CD14-positive monocyte (primary cell): ENCODE measurements around the gene SCN8A. TPM values are rescaled to one million over a fixed set of nuclear protein-coding genes. Genes with fewer than 3 reads are reported as not detected.
A peak's percentile ranks its signal among the peaks of the same experiment; 100 is the strongest.

Experiments
- DNase-seq, 3 donors: peaks; one replicate each; pipeline ENCODE4 v3.0.0-alpha.2; 2011 to 2022
- H2AFZ ChIP-seq: 2 replicates; pipeline ENCODE4 v1.6.0; 2012; ENCODE audit warnings: mild to moderate bottlenecking, low read depth, low read length, inconsistent platforms; ENCODE audit not compliant: insufficient read depth, poor library complexity, severe bottlenecking
- H3K27ac ChIP-seq, 2 donors: 1 replicate in 1 of 2; 2 replicates in 1 of 2; pipeline ENCODE4 v1.5.1; 2012 to 2013; ENCODE audit warnings: low read length in 2 of 2, control low read depth in 1 of 2, inconsistent platforms in 1 of 2, low read depth in 1 of 2, mild to moderate bottlenecking in 1 of 2
- H3K27me3 ChIP-seq, 2 donors: one replicate each; pipeline versions ENCODE4 v1.6.0 to v1.6.1; 2011 to 2013; ENCODE audit warnings: low read length in 2 of 2; ENCODE audit not compliant: control insufficient read depth in 2 of 2, insufficient read depth in 2 of 2
- H3K36me3 ChIP-seq, 2 donors: replicated peaks in 1 of 2; 1 replicate in 1 of 2; 2 replicates in 1 of 2; pipeline versions ENCODE4 v1.5.1 to v1.6.1; 2012 to 2013; ENCODE audit warnings: low read length in 2 of 2, control low read depth in 1 of 2, inconsistent platforms in 1 of 2, mild to moderate bottlenecking in 1 of 2; ENCODE audit not compliant: insufficient read depth in 2 of 2, control insufficient read depth in 1 of 2
- H3K4me1 ChIP-seq, 2 donors: 1 replicate in 1 of 2; 2 replicates in 1 of 2; pipeline versions ENCODE4 v1.5.1 to v1.6.1; 2012 to 2013; ENCODE audit warnings: low read length in 2 of 2, control low read depth in 1 of 2, inconsistent platforms in 1 of 2, mild to moderate bottlenecking in 1 of 2, moderate library complexity in 1 of 2; ENCODE audit not compliant: insufficient read depth in 2 of 2, control insufficient read depth in 1 of 2
- H3K4me2 ChIP-seq: replicated peaks from 2 replicates; pipeline ENCODE3; 2012; ENCODE audit warnings: low read length, moderate library complexity, mild to moderate bottlenecking; ENCODE audit not compliant: poor library complexity, severe bottlenecking; ENCODE audit errors: extremely low read depth
- H3K4me3 ChIP-seq, 3 experiments: fragments of 200-600 bp in 1 of 3; sonication (generic) in 1 of 3; replicated peaks in 1 of 3; 1 replicate in 2 of 3; 2 replicates in 1 of 3; pipeline ENCODE4 v1.5.1; 2011 to 2013; ENCODE audit warnings: low read length in 3 of 3, mild to moderate bottlenecking in 3 of 3, control low read depth in 2 of 3, low read depth in 2 of 3, inconsistent platforms in 1 of 3, moderate library complexity in 1 of 3
- H3K79me2 ChIP-seq: 2 replicates; pipeline ENCODE4 v1.6.0; 2012; ENCODE audit warnings: mild to moderate bottlenecking, control low read depth, inconsistent platforms, low read length, moderate library complexity; ENCODE audit not compliant: insufficient read depth
- H3K9ac ChIP-seq: 2 replicates; pipeline ENCODE4 v1.6.0; 2017; ENCODE audit warnings: low read length, mild to moderate bottlenecking; ENCODE audit not compliant: insufficient read depth, poor library complexity, severe bottlenecking
- H3K9me3 ChIP-seq, 2 donors: replicated peaks in 1 of 2; 1 replicate in 1 of 2; 2 replicates in 1 of 2; pipeline versions ENCODE4 v1.5.1 to v1.6.1; 2012 to 2013; ENCODE audit warnings: low read length in 2 of 2, control low read depth in 1 of 2; ENCODE audit not compliant: control insufficient read depth in 1 of 2, insufficient read depth in 1 of 2
- H4K20me1 ChIP-seq: 2 replicates; pipeline ENCODE4 v1.6.0; 2012; ENCODE audit warnings: mild to moderate bottlenecking, low read length, control low read depth, moderate library complexity; ENCODE audit not compliant: insufficient read depth
- H3K27ac Mint-ChIP-seq, 7 donors: one replicate each; pipeline ENCODE4 v1.8.0; 2020; ENCODE audit warnings: mild to moderate bottlenecking in 7 of 7, mixed read lengths in 7 of 7, moderate library complexity in 6 of 7, inconsistent platforms in 2 of 7
- H3K27me3 Mint-ChIP-seq, 3 donors: one replicate each; pipeline ENCODE4 v1.8.0; 2021 to 2022; ENCODE audit warnings: low read depth in 3 of 3, mild to moderate bottlenecking in 3 of 3, mixed read lengths in 3 of 3, moderate library complexity in 3 of 3, inconsistent platforms in 1 of 3
- H3K36me3 Mint-ChIP-seq, 2 donors: one replicate each; pipeline ENCODE4 v1.8.0; 2020; ENCODE audit warnings: mixed read lengths in 2 of 2, inconsistent platforms in 1 of 2, mild to moderate bottlenecking in 1 of 2
- H3K4me1 Mint-ChIP-seq: one replicate; pipeline ENCODE4 v1.8.0; 2020; ENCODE audit warnings: mild to moderate bottlenecking, mixed read lengths
- H3K4me3 Mint-ChIP-seq, 2 donors: one replicate each; pipeline ENCODE4 v1.8.0; 2020; ENCODE audit warnings: mild to moderate bottlenecking in 2 of 2, mixed read lengths in 2 of 2, moderate library complexity in 1 of 2
- H3K9me3 Mint-ChIP-seq, 7 donors: one replicate each; pipeline ENCODE4 v1.8.0; 2020 to 2022; ENCODE audit warnings: mixed read lengths in 7 of 7, mild to moderate bottlenecking in 6 of 7, moderate library complexity in 6 of 7, inconsistent platforms in 2 of 7
- WGBS: methylation state at CpG from one replicate; pipeline ENCODE4 v1.1.5; 2013; ENCODE audit warnings: missing lambda C conversion rate; ENCODE audit not compliant: insufficient coverage; 5-methylcytosine and 5-hydroxymethylcytosine counted together
- intact Hi-C, 2 donors: fragments of 100-400 bp; cut with micrococcal nuclease; formaldehyde crosslinking; loops; one replicate each; pipeline versions ENCODE4 v1.15.0 to v1.15.1; 2023
- polyA plus RNA-seq, 3 donors: library from polyadenylated mRNA; depleted of rRNA in 1 of 3; unstranded in 2 of 3; stranded (reverse) in 1 of 3; fragments of 300-500 nt in 2 of 3; fragments of >200 nt in 1 of 3; fragmentation: Illumina TruSeq in 2 of 3; gene quantifications; 1 replicate in 2 of 3; 2 replicates in 1 of 3; pipeline ENCODE4 v1.2.3, GENCODE V29; 2012 to 2021
- TF ChIP-seq, protein P1 (sequence below): fragments of 200-600 bp; IDR thresholded peaks from one replicate; pipeline ENCODE4 v1.8.0; 2022; ENCODE audit warnings: antibody characterized with exemption, mild to moderate bottlenecking

Gene SCN8A
- polyA plus RNA-seq, 3 donors, result 0.03 TPM; not detected in 2

DNA sequence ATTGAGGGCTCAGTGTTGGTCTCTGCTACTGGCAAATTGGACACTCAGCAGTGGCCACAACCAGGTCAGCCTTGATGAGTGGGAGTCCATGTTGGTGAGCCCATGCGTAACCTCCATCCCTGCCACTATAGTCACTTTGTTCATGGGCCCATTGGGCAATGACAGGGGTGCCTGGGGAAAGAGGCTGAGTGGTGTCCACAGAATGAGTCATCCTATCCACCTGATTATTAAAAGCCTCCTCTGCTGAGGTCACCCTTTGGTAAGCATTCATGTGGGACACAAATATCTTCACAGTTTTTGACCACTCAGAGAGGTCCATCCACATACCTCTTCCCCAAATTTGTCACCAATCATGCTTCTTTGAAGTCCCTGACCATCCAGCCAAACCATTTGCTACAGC, 207.5 kb downstream of the SCN8A start:
- Histone ChIP-seq H3K9ac (no peak overlapping the region), H3K27me3 (no peaks in the 10 kb centered on the region), H3K4me1 (no peaks in the 10 kb centered on the region), H3K4me3 (no peak overlapping the region), H3K36me3 (no peaks in the 10 kb centered on the region), H3K9me3 (no peaks in the 10 kb centered on the region), H3K79me2 (no peaks in the 10 kb centered on the region), H3K27ac (no peak overlapping the region), H2AFZ (no peak overlapping the region), H4K20me1 (no peaks in the 10 kb centered on the region), H3K4me2 (no peak overlapping the region)
- TF ChIP-seq, protein P1, sequence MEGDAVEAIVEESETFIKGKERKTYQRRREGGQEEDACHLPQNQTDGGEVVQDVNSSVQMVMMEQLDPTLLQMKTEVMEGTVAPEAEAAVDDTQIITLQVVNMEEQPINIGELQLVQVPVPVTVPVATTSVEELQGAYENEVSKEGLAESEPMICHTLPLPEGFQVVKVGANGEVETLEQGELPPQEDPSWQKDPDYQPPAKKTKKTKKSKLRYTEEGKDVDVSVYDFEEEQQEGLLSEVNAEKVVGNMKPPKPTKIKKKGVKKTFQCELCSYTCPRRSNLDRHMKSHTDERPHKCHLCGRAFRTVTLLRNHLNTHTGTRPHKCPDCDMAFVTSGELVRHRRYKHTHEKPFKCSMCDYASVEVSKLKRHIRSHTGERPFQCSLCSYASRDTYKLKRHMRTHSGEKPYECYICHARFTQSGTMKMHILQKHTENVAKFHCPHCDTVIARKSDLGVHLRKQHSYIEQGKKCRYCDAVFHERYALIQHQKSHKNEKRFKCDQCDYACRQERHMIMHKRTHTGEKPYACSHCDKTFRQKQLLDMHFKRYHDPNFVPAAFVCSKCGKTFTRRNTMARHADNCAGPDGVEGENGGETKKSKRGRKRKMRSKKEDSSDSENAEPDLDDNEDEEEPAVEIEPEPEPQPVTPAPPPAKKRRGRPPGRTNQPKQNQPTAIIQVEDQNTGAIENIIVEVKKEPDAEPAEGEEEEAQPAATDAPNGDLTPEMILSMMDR, result no peak
- intact Hi-C loops, result no loop called here
- WGBS, result no CpG with 5 or more reads among the region's 1 CpG
- Mint-ChIP-seq H3K27me3 (peaks cover 1 to 2% (median 1%) of the 10 kb centered on the region in 3 donors), H3K27ac (no peak overlapping the region), H3K4me1 (no peaks in the 10 kb centered on the region), H3K4me3 (no peak overlapping the region), H3K9me3 (no peaks in the 10 kb centered on the region), H3K36me3 (no peaks in the 10 kb centered on the region)
- peak in 1 of 3 donors; percentile 30 for DNase-seq

DNA sequence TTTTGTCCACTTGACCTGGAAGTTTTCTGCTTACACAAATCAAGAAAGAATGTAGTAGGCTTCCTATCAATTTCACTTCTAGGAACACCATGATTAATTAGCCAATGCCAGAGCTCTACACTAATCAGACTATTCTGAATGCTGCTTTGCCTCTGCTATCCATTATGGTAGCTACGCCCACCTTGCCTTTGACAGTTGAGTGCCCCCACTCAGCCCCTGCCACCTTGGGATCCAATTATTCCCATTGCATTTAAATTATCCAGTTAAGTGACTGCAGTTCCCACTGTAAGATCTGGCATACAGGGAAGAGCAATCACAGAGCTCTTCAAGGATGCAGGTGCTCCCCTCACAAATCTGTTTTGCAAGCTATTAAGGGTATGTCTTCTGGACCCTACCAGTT, 210.0 kb downstream of the SCN8A start:
- Mint-ChIP-seq H3K4me3 (no peak overlapping the region), H3K9me3 (no peaks in the 10 kb centered on the region), H3K27me3 (peaks cover 2 to 8% (median 6%) of the 10 kb centered on the region in 3 donors), H3K4me1 (no peaks in the 10 kb centered on the region), H3K36me3 (no peaks in the 10 kb centered on the region), H3K27ac (no peak overlapping the region)
- H3K79me2 ChIP-seq, result no peaks in the 10 kb centered on the region
- H3K4me2 ChIP-seq, result no peak overlapping the region
- no peak overlapping the region for H3K27ac ChIP-seq
- H3K4me1 ChIP-seq, result no peaks in the 10 kb centered on the region
- no peaks in the 10 kb centered on the region for H3K9me3 ChIP-seq
- H3K36me3 ChIP-seq, result no peaks in the 10 kb centered on the region
- TF ChIP-seq, protein P1, result no peak
- no peak overlapping the region for H3K9ac ChIP-seq
- no peak for DNase-seq
- 100% methylated on average over 1 of the region's 1 CpG for WGBS
- H4K20me1 ChIP-seq, result no peaks in the 10 kb centered on the region
- H2AFZ ChIP-seq, result no peak overlapping the region
- intact Hi-C loops, result no loop called here
- H3K27me3 ChIP-seq, result no peaks in the 10 kb centered on the region
- no peak overlapping the region for H3K4me3 ChIP-seq
